Endothelial cell of umbilical vein (primary cell): ENCODE measurements around the gene XKR3.
"Not testable (repeated sequence)": the region's sequence is repeated elsewhere in the genome, so short reads cannot be mapped to it uniquely, and the experiment has no call there.

Experiments
- EZH2 ChIP-seq: IDR thresholded peaks from 2 replicates; pipeline ENCODE4 v1.6.1; 2012; ENCODE audit warnings: borderline replicate concordance, low read depth, mild to moderate bottlenecking, moderate library complexity, low read length, inconsistent platforms; ENCODE audit not compliant: severe bottlenecking
- FOS ChIP-seq: IDR thresholded peaks from 2 replicates; pipeline ENCODE4 v1.6.1; 2011; ENCODE audit warnings: mild to moderate bottlenecking, low read length, moderate library complexity, borderline replicate concordance; ENCODE audit not compliant: insufficient read depth
- JUN ChIP-seq: IDR thresholded peaks from 2 replicates; pipeline ENCODE4 v1.6.1; 2011; ENCODE audit warnings: borderline replicate concordance, low read depth; ENCODE audit not compliant: insufficient read length, insufficient read depth
- MYC ChIP-seq: IDR thresholded peaks from one replicate; pipeline ENCODE4 v1.6.1; 2011; ENCODE audit warnings: mild to moderate bottlenecking, low read depth, low read length
- POLR2A ChIP-seq: IDR thresholded peaks from 2 replicates; pipeline ENCODE4 v1.6.1; 2012; ENCODE audit warnings: low read depth, mild to moderate bottlenecking, control low read depth, low read length
- POLR2AphosphoS5 ChIP-seq: IDR thresholded peaks from 2 replicates; pipeline ENCODE4 v1.6.1; 2012; ENCODE audit warnings: low read depth, mild to moderate bottlenecking, control low read depth, low read length, moderate library complexity; ENCODE audit not compliant: insufficient read depth
- TF ChIP-seq, protein P1 (sequence below), 2 donors: IDR thresholded peaks; 1 replicate in 1 of 2; 2 replicates in 1 of 2; pipeline ENCODE4 v1.5.1; 2011; ENCODE audit warnings: low read length in 2 of 2, mild to moderate bottlenecking in 2 of 2, moderate library complexity in 2 of 2, control low read depth in 1 of 2, inconsistent platforms in 1 of 2, low read depth in 1 of 2; ENCODE audit not compliant: insufficient read depth in 1 of 2; ENCODE audit errors: extremely low read depth in 1 of 2
- TF ChIP-seq, protein P2 (sequence below): IDR thresholded peaks from 2 replicates; pipeline ENCODE4 v1.6.1; 2011; ENCODE audit not compliant: insufficient read depth, insufficient read length

DNA sequence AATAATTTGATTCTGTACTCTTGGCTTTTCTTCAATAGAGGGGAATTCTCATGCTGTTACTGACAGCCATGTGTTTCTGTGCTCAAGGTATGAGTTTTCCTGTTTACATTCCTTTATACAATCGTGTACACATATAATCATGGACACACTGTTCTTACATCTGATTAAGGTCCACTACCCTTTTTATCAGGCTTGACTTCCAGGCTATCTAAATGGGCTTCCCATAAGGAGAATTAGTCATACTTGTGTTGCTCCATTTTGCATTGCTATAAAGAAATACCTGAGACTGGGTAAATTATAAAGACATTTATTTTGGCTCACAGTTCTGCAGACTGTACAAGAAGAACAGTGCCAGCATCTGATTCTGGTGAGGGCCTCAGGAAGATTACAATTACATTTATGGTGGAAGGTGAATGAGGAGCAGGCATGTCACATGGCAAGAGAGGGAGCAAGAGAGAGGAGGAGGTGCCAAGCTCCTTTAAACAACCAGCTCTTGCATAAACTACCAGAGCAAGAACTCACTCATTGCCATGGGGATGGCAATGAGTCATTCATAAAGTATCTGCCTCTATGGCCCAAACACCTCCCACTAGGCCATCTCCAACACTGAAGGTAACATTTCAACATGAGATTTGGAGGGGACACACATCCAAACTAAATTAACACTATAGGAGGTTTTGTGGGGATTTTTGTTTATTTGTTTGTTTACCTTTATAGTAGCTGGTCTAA lies 26.2 kb upstream of the XKR3 start:
- not testable (repeated sequence) for TF ChIP-seq POLR2A, EZH2, POLR2AphosphoS5, FOS, JUN, MYC
- TF ChIP-seq, protein P1, sequence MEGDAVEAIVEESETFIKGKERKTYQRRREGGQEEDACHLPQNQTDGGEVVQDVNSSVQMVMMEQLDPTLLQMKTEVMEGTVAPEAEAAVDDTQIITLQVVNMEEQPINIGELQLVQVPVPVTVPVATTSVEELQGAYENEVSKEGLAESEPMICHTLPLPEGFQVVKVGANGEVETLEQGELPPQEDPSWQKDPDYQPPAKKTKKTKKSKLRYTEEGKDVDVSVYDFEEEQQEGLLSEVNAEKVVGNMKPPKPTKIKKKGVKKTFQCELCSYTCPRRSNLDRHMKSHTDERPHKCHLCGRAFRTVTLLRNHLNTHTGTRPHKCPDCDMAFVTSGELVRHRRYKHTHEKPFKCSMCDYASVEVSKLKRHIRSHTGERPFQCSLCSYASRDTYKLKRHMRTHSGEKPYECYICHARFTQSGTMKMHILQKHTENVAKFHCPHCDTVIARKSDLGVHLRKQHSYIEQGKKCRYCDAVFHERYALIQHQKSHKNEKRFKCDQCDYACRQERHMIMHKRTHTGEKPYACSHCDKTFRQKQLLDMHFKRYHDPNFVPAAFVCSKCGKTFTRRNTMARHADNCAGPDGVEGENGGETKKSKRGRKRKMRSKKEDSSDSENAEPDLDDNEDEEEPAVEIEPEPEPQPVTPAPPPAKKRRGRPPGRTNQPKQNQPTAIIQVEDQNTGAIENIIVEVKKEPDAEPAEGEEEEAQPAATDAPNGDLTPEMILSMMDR (IDR thresholded peaks at IDR 0.05; ENCODE audit: extremely low read depth in 1 of 2, insufficient read depth in 1 of 2, low read depth in 1 of 2, low read length in 2 of 2) = not testable (repeated sequence)
- TF ChIP-seq, protein P2, sequence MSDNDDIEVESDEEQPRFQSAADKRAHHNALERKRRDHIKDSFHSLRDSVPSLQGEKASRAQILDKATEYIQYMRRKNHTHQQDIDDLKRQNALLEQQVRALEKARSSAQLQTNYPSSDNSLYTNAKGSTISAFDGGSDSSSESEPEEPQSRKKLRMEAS = not testable (repeated sequence)
